IMR-90 (cell line): ENCODE results near the gene CAMTA1.

Experiments used
- CHD1 ChIP-seq: IDR thresholded peaks from 2 replicates; pipeline ENCODE4 v1.6.1; 2012; ENCODE audit warnings: low read depth, low read length, improper control_type of control experiment
- FOS ChIP-seq: fragments of 150-350 bp; IDR thresholded peaks from 2 replicates; pipeline ENCODE4 v1.6.1; 2016; ENCODE audit warnings: low read depth, low read length
- MAFK ChIP-seq: IDR thresholded peaks from 2 replicates; pipeline ENCODE4 v1.6.1; 2012; ENCODE audit warnings: low read depth, low read length, improper control_type of control experiment
- POLR2A ChIP-seq: IDR thresholded peaks from 2 replicates; pipeline ENCODE4 v1.6.1; 2012; ENCODE audit warnings: mild to moderate bottlenecking, low read depth, low read length
- RAD21 ChIP-seq: IDR thresholded peaks from 2 replicates; pipeline ENCODE4 v1.6.1; 2012; ENCODE audit warnings: low read length, improper control_type of control experiment
- SMC3 ChIP-seq: fragments of 150-350 bp; IDR thresholded peaks from 2 replicates; pipeline ENCODE4 v1.6.1; 2016; ENCODE audit warnings: low read depth, mild to moderate bottlenecking, antibody characterized with exemption, low read length, moderate library complexity
- TF ChIP-seq, protein P1 (sequence below): fragments of 150-350 bp; IDR thresholded peaks from 2 replicates; pipeline ENCODE4 v1.6.1; 2017; ENCODE audit warnings: mild to moderate bottlenecking, antibody characterized with exemption, low read length, low read depth
- TF ChIP-seq, protein P2 (sequence below): conservative IDR thresholded peaks from 2 replicates; pipeline ENCODE4 v1.5.1; 2012; ENCODE audit warnings: mild to moderate bottlenecking, low read depth, low read length, improper control_type of control experiment
- TF ChIP-seq, protein P3 (sequence below): fragments of 150-350 bp; IDR thresholded peaks from 2 replicates; pipeline ENCODE4 v1.6.1; 2016; ENCODE audit warnings: low read depth, mild to moderate bottlenecking, low read length, moderate library complexity, borderline replicate concordance

DNA sequence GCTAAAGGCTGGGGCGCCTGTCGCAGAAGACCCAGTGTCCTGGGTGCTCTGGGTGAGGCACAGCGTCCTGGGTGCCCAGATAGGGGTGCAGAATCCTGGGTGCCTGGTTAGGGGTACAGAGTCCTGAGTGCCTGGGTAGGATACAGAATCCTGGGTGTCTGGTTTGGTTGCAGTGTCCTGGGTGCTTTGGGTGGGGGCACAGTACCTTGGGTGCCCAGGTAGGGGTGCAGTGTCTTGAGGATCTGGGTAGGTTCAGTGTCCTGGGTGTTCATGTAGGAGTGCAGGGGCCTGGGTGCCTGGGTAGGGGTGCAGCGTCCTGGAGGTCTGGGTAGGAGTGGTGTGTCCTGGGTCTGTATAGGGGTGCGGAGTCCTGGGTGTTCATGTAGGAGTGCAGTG is 178.7 kb downstream of the CAMTA1 start:
- TF ChIP-seq, protein P1, sequence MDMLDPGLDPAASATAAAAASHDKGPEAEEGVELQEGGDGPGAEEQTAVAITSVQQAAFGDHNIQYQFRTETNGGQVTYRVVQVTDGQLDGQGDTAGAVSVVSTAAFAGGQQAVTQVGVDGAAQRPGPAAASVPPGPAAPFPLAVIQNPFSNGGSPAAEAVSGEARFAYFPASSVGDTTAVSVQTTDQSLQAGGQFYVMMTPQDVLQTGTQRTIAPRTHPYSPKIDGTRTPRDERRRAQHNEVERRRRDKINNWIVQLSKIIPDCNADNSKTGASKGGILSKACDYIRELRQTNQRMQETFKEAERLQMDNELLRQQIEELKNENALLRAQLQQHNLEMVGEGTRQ: no peak
- no peak for TF ChIP-seq POLR2A
- TF ChIP-seq, protein P2, sequence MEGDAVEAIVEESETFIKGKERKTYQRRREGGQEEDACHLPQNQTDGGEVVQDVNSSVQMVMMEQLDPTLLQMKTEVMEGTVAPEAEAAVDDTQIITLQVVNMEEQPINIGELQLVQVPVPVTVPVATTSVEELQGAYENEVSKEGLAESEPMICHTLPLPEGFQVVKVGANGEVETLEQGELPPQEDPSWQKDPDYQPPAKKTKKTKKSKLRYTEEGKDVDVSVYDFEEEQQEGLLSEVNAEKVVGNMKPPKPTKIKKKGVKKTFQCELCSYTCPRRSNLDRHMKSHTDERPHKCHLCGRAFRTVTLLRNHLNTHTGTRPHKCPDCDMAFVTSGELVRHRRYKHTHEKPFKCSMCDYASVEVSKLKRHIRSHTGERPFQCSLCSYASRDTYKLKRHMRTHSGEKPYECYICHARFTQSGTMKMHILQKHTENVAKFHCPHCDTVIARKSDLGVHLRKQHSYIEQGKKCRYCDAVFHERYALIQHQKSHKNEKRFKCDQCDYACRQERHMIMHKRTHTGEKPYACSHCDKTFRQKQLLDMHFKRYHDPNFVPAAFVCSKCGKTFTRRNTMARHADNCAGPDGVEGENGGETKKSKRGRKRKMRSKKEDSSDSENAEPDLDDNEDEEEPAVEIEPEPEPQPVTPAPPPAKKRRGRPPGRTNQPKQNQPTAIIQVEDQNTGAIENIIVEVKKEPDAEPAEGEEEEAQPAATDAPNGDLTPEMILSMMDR: no peak
- TF ChIP-seq, protein P3, sequence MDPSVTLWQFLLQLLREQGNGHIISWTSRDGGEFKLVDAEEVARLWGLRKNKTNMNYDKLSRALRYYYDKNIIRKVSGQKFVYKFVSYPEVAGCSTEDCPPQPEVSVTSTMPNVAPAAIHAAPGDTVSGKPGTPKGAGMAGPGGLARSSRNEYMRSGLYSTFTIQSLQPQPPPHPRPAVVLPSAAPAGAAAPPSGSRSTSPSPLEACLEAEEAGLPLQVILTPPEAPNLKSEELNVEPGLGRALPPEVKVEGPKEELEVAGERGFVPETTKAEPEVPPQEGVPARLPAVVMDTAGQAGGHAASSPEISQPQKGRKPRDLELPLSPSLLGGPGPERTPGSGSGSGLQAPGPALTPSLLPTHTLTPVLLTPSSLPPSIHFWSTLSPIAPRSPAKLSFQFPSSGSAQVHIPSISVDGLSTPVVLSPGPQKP: no peak
- TF ChIP-seq FOS: no peak
- no peak for TF ChIP-seq RAD21
- TF ChIP-seq MAFK: no peak
- TF ChIP-seq CHD1: no peak
- no peak for TF ChIP-seq SMC3
